Myocyte (in vitro differentiated cells): ENCODE results near the gene CEP20. TPM values are rescaled to one million over a fixed set of nuclear protein-coding genes. Genes with fewer than 3 reads are reported as not detected.

Experiments used
- DNase-seq: peaks from one replicate; pipeline ENCODE4 v3.0.0-alpha.2; 2012; ENCODE audit warnings: low read depth
- total RNA-seq: library from RNA; depleted of rRNA; stranded (reverse); fragments of >200 nt; gene quantifications from 2 replicates; pipeline ENCODE4 v1.2.3, GENCODE V29; 2014

Gene CEP20
- total RNA-seq, 1 donor from 2014 or later, result 45.5 TPM

- DNase-seq, result no peak
Observed at GRCh38 chr16:15834502-15834901, 53.9 kb downstream of the CEP20 start.

- no peak for DNase-seq
Observed at GRCh38 chr16:15833541-15833940, 54.9 kb downstream of the CEP20 start.

GRCh38 chr16:15832241-15832640 is 56.2 kb downstream of the CEP20 start:
- no peak for DNase-seq

GRCh38 chr16:15830832-15831451 is 57.5 kb downstream of the CEP20 start:
- no peak for DNase-seq

- peak; percentile 18 for DNase-seq
Observed at GRCh38 chr16:15829460-15829859, 58.9 kb downstream of the CEP20 start.

GRCh38 chr16:15827709-15828343 is 60.6 kb downstream of the CEP20 start:
- DNase-seq, result no peak

- DNase-seq, result no peak
Observed at GRCh38 chr16:15827299-15827698, 61.1 kb downstream of the CEP20 start.

GRCh38 chr16:15825750-15826305 is 62.6 kb downstream of the CEP20 start:
- no peak for DNase-seq

GRCh38 chr16:15822957-15823356 is 65.4 kb downstream of the CEP20 start:
- DNase-seq, result no peak

GRCh38 chr16:15820837-15821236 is 67.6 kb downstream of the CEP20 start:
- DNase-seq, result no peak

- DNase-seq, result no peak
Observed at GRCh38 chr16:15819046-15819445, 69.4 kb downstream of the CEP20 start.

- no peak for DNase-seq
Observed at GRCh38 chr16:15817446-15817845, 71.0 kb downstream of the CEP20 start.

GRCh38 chr16:15816228-15816627 is 72.2 kb downstream of the CEP20 start:
- no peak for DNase-seq

Other genes starting within 250 kb of the CEP20 start
- gene MARF1, start 245.4 kb downstream of the CEP20 start, total RNA-seq, result 12.3 and 16.2 TPM in 2 replicates
- gene NDE1, start 238.4 kb downstream of the CEP20 start, total RNA-seq, result 6.5 and 10.7 TPM in 2 replicates
- 0.03 and 0.05 TPM in 2 replicates for gene MYH11, start 31.6 kb downstream of the CEP20 start, total RNA-seq
- 7.2 and 7.4 TPM in 2 replicates for gene ABCC1, start 61.0 kb upstream of the CEP20 start, total RNA-seq